Fibroblast of lung (primary cell): ENCODE data around the gene WDFY1. TPM values are rescaled to one million over a fixed set of nuclear protein-coding genes. Genes with fewer than 3 reads are reported as not detected.

Source experiments
- DNase-seq, 2 donors: peaks; one replicate each; pipeline versions ENCODE4 v3.0.0 to v3.0.0-alpha.2; 2010; ENCODE audit warnings: low read depth in 2 of 2
- H2AFZ ChIP-seq: 2 replicates; pipeline ENCODE4 v1.5.1; 2012; ENCODE audit warnings: low read length, control low read depth, inconsistent platforms
- H3K27ac ChIP-seq: 2 replicates; pipeline ENCODE4 v1.5.1; 2011; ENCODE audit warnings: low read length, control low read depth; ENCODE audit not compliant: insufficient read depth
- H3K27me3 ChIP-seq: 2 replicates; pipeline ENCODE4 v1.5.1; 2011; ENCODE audit warnings: mild to moderate bottlenecking, low read length; ENCODE audit not compliant: control insufficient read depth, insufficient read depth
- H3K36me3 ChIP-seq: 2 replicates; pipeline ENCODE4 v1.5.1; 2011; ENCODE audit warnings: low read length; ENCODE audit not compliant: control insufficient read depth, insufficient read depth
- H3K4me1 ChIP-seq: 2 replicates; pipeline ENCODE4 v1.5.1; 2011; ENCODE audit warnings: low read length; ENCODE audit not compliant: control insufficient read depth, insufficient read depth; ENCODE audit errors: extremely low read depth
- H3K4me2 ChIP-seq: 2 replicates; pipeline ENCODE4 v1.5.1; 2011; ENCODE audit warnings: low read length, control low read depth; ENCODE audit not compliant: insufficient read depth; ENCODE audit errors: extremely low read depth
- H3K4me3 ChIP-seq, 4 experiments: fragments of 200-600 bp in 1 of 4; sonication (generic) in 1 of 4; replicated peaks in 1 of 4; 2 replicates each; pipeline ENCODE4 v1.5.1; 2011 to 2016; ENCODE audit warnings: low read length in 4 of 4, low read depth in 3 of 4, mild to moderate bottlenecking in 3 of 4, control low read depth in 2 of 4, inconsistent platforms in 1 of 4, mixed read lengths in 1 of 4; ENCODE audit not compliant: insufficient read depth in 1 of 4; ENCODE audit errors: control extremely low read depth in 1 of 4
- H3K79me2 ChIP-seq: 2 replicates; pipeline ENCODE4 v1.5.1; 2012; ENCODE audit warnings: mild to moderate bottlenecking, low read length, inconsistent platforms; ENCODE audit not compliant: control insufficient read depth, insufficient read depth
- H3K9ac ChIP-seq: 2 replicates; pipeline ENCODE4 v1.5.1; 2011; ENCODE audit warnings: mild to moderate bottlenecking, low read length, control low read depth; ENCODE audit not compliant: insufficient read depth
- H3K9me3 ChIP-seq: 2 replicates; pipeline ENCODE4 v1.5.1; 2012; ENCODE audit warnings: low read depth, low read length; ENCODE audit not compliant: control insufficient read depth, insufficient read depth
- H4K20me1 ChIP-seq: 2 replicates; pipeline ENCODE4 v1.5.1; 2011; ENCODE audit warnings: low read length; ENCODE audit not compliant: control insufficient read depth, insufficient read depth; ENCODE audit errors: extremely low read depth
- EZH2 ChIP-seq: IDR thresholded peaks from 2 replicates; pipeline ENCODE4 v1.5.1; 2012; ENCODE audit warnings: low read length, control low read depth, mild to moderate bottlenecking; ENCODE audit errors: missing control alignments
- polyA plus RNA-seq, 2 donors: library from polyadenylated mRNA; depleted of rRNA in 1 of 2; stranded (reverse) in 1 of 2; unstranded in 1 of 2; fragments of >200 nt; gene quantifications; 2 replicates each; pipeline ENCODE4 v1.2.1, GENCODE V29; 2011 to 2012; ENCODE audit warnings: missing spikeins in 1 of 2
- total RNA-seq: library from RNA; depleted of rRNA; stranded (reverse); fragments of >200 nt; gene quantifications from 2 replicates; pipeline ENCODE4 v1.2.1, GENCODE V29; 2014
- TF ChIP-seq, protein P1 (sequence below), 2 donors: IDR thresholded peaks in 1 of 2; conservative IDR thresholded peaks in 1 of 2; 1 replicate in 1 of 2; 2 replicates in 1 of 2; pipeline ENCODE4 v1.5.1; 2011 to 2012; ENCODE audit warnings: low read length in 2 of 2, control low read depth in 1 of 2, inconsistent platforms in 1 of 2, low read depth in 1 of 2, mild to moderate bottlenecking in 1 of 2

The WDFY1 gene
- total and polyA plus RNA-seq, 2 donors (not counting 1 experiment from before 2014, with no cell fraction given) = 79.1 to 156 TPM

DNA sequence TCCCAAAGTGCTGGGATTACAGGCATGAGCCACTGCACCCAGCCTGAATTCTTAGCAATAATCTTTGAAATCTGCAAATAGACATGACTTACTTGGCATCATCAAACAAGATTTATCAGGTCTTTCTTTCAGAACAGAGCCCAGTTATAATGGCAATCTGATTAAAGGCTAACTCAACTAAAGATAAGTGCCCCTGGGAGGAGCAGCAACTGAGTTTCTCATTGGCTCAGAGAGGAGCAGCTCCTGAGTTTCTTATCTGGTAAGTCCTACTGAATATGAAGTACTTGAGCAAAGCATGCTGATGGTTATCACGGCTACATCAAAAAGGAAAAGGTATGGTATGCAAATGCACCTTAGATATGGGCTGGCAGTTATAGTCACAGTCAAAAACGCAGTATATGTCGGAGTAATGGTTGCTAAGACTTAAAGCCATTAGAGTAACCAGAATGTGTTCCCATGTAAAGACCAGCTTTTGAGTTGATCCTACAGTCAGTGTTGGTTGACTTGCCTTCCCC lies 92.8 kb downstream of the WDFY1 start:
- H3K9ac ChIP-seq = no peak overlapping the region
- H3K27ac ChIP-seq = no peak overlapping the region
- no peak for DNase-seq
- no peaks in the 10 kb centered on the region for H3K27me3 ChIP-seq
- no peak overlapping the region for H3K4me3 ChIP-seq
- no peaks in the 10 kb centered on the region for H3K36me3 ChIP-seq
- TF ChIP-seq, protein P1, sequence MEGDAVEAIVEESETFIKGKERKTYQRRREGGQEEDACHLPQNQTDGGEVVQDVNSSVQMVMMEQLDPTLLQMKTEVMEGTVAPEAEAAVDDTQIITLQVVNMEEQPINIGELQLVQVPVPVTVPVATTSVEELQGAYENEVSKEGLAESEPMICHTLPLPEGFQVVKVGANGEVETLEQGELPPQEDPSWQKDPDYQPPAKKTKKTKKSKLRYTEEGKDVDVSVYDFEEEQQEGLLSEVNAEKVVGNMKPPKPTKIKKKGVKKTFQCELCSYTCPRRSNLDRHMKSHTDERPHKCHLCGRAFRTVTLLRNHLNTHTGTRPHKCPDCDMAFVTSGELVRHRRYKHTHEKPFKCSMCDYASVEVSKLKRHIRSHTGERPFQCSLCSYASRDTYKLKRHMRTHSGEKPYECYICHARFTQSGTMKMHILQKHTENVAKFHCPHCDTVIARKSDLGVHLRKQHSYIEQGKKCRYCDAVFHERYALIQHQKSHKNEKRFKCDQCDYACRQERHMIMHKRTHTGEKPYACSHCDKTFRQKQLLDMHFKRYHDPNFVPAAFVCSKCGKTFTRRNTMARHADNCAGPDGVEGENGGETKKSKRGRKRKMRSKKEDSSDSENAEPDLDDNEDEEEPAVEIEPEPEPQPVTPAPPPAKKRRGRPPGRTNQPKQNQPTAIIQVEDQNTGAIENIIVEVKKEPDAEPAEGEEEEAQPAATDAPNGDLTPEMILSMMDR (conservative IDR thresholded peaks at IDR 0.05 in 1 of 2, IDR thresholded peaks at IDR 0.05 in 1 of 2; ENCODE audit: low read depth in 1 of 2, low read length in 2 of 2) = no peak
- TF ChIP-seq EZH2 = no peak
- no peak overlapping the region for H2AFZ ChIP-seq
- H4K20me1 ChIP-seq = no peaks in the 10 kb centered on the region
- H3K9me3 ChIP-seq = no peaks in the 10 kb centered on the region
- no peak overlapping the region for H3K4me2 ChIP-seq
- no peaks in the 10 kb centered on the region for H3K4me1 ChIP-seq
- H3K79me2 ChIP-seq = no peaks in the 10 kb centered on the region

DNA sequence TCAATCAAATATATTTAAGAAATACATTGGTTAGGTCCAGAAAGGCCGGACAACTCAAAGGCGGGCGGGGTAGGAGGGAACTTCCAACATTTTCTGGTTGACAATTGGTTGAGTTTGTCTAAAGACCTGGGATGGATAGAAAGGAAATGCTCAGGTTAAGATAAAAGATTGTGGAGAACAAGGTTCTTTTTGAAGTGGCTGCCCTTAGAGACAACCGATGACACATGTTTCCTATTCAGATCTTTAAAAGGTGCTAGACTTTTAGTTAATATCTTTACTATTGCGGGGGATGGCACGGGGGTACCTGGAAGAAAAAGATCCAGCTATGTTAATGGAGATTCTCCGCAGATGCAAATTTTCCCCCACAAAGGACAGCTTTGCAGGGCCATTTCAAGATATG lies 97.7 kb downstream of the WDFY1 start:
- Histone ChIP-seq H3K4me1 (no peaks in the 10 kb centered on the region), H3K9me3 (no peaks in the 10 kb centered on the region), H2AFZ (no peak overlapping the region), H3K27me3 (no peaks in the 10 kb centered on the region), H3K9ac (no peak overlapping the region), H3K27ac (no peak overlapping the region), H3K4me2 (no peak overlapping the region), H3K4me3 (no peak overlapping the region), H4K20me1 (no peaks in the 10 kb centered on the region), H3K36me3 (no peaks in the 10 kb centered on the region), H3K79me2 (no peaks in the 10 kb centered on the region)
- no peak for DNase-seq
- TF ChIP-seq EZH2 = no peak
- TF ChIP-seq, protein P1 (conservative IDR thresholded peaks at IDR 0.05 in 1 of 2, IDR thresholded peaks at IDR 0.05 in 1 of 2; ENCODE audit: low read depth in 1 of 2, low read length in 2 of 2) = no peak

DNA sequence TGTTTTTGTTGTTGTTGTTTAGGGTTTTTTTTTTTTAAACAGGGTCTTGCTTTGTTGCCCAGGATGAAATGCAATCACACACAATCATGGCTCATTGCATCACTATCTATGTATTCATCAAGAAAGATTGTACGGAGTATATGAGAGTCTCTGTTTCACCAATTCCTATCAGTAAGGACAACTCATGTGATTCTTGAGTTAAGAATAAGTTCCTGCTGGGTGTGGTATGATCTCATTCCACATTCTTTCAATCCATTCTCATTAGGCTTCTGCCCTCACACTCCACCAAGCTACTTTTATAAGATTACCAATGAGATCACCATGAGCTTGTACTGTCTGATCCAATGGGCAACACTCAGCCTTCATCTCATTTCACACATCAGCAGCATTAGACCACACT lies 98.6 kb downstream of the WDFY1 start:
- no peak overlapping the region for H3K4me3 ChIP-seq
- H2AFZ ChIP-seq = no peak overlapping the region
- no peaks in the 10 kb centered on the region for H3K9me3 ChIP-seq
- no peak overlapping the region for H3K9ac ChIP-seq
- no peaks in the 10 kb centered on the region for H4K20me1 ChIP-seq
- peak; percentile 72 to 93 for DNase-seq
- no peaks in the 10 kb centered on the region for H3K27me3 ChIP-seq
- peak overlapping the region; percentile 28 for H3K27ac ChIP-seq
- no peaks in the 10 kb centered on the region for H3K79me2 ChIP-seq
- TF ChIP-seq, protein P1 (conservative IDR thresholded peaks at IDR 0.05 in 1 of 2, IDR thresholded peaks at IDR 0.05 in 1 of 2; ENCODE audit: low read depth in 1 of 2, low read length in 2 of 2) = no peak
- TF ChIP-seq EZH2 = no peak
- no peaks in the 10 kb centered on the region for H3K4me1 ChIP-seq
- H3K4me2 ChIP-seq = no peak overlapping the region
- no peaks in the 10 kb centered on the region for H3K36me3 ChIP-seq
